Measurements from ENCODE around the gene DUSP10.

The DUSP10 gene

GRCh38 chr1:221729771-221730330 lies 12.0 kb downstream of the DUSP10 start:
- DNase-seq (ENCODE audit: low read depth), result no peak

DNA sequence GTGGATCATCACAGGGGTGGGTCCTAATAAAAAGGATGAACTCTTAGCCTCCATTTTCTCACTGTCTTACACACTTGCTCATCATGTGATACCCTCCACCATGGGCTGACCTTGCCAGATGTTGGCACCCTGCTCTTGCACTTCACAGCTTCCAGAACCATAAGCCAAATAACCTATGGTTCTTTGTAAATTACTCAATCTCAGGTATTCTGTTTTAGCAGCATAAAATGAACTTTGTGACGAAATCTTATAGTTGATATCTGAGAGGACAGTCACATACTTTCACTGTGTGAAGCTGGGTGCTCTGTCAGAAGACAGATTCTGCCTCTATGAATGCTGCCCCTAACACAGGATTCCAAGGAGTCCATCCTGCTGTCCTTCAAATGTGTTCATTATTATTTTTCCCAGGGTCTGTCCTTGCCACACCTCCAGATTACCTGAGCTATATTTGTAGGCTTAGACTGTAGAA lies 13.8 kb downstream of the DUSP10 start:
- DNase-seq (ENCODE audit: low read depth), result no peak

- no peak for DNase-seq (ENCODE audit: low read depth)
Measured at GRCh38 chr1:221727146-221728036, 14.5 kb downstream of the DUSP10 start.

DNA sequence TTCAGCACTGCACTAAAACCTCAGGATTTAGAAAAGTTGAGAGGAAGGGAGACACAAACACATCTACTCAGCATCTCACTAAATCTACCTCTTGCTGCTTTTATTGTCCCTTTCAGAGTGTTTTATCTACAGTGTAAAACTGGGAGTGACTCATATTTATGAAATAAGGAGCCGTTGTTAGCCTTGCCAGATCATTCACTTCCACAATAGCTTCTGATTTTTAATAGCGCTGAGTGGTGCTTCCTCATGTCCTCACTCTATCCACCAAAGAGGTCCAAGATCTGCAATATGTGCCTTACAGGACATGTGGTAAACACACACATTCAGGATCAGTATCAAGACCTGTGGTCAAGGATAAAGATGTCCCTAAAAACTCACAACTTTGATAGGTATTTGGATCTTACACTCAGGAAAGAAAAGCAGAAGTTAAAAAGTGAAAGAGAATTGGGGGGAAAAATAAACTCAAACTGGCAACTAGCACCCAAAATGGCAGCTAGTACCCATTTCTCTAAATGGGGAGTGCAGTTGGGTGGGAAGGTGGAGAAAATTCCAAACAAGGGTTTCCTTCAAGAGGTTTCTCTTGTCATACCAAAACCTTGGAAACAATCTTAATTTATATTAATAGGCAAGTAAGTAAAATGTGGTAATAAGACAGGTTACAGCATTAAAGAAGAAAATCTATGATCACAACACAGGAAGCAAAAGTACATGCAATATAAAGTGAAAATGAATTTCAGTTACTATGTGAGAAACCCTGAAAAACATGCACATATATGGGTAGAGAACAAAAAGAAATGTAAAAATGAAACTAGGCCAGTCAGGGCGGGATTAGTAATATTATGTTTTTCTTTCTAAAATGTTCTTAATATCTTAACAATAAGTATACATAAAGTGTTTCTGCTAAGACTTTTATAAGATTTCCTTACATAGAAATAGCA lies 15.9 kb downstream of the DUSP10 start:
- DNase-seq (ENCODE audit: low read depth), result no peak

DNA sequence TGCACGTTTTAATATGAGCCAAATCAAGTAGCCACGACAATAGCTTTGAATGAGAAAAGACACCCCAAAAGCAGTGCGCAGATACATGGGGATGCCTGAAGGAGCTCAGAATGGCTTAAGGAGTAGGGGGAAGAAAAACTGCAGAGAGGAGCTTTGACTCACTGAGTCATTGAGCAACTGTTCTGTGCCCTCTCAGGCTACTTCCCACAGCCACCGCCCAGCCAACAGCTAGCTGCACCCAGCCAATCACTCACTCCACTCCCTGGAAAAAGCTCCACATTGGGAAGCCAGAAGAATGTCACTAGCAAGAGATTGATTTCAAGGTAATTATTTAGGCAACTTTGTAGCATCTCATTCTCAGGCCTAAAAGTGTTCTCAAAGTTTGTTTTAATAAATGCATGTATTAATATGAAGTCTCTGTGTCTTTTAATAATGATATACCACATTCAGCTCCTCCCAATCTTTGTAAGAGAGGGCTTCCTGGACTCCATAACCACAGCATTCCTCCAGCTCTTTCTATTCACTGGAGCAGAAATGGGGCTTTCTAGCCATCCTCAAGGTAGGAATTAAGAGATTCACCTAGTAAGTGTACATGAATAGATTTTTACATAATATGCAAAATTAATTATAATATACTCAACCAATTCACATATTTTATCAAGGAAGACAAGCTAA lies 16.8 kb downstream of the DUSP10 start:
- DNase-seq (ENCODE audit: low read depth), result no peak

DNA sequence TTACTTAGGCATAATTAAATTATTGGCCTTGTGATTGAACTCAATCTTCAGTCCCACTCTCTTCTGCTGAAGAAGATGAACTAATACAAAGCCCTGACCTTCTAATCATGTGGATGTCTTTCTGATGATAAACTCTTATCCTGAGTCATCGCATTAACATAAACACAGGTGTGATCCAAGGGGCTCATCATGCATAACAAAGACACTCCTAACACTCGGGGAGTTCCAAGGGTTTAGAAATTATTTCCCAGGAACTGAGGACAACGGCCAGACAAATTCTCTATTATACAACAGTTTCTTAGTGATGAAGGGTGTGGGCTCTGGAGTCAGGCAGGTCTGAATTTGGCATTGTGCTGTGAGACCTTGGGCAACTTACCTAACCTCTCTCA lies 18.0 kb downstream of the DUSP10 start:
- DNase-seq (ENCODE audit: low read depth), result no peak

- peak; percentile 60 for DNase-seq (ENCODE audit: low read depth)
Measured at GRCh38 chr1:221723018-221723847, 18.7 kb downstream of the DUSP10 start.

DNA sequence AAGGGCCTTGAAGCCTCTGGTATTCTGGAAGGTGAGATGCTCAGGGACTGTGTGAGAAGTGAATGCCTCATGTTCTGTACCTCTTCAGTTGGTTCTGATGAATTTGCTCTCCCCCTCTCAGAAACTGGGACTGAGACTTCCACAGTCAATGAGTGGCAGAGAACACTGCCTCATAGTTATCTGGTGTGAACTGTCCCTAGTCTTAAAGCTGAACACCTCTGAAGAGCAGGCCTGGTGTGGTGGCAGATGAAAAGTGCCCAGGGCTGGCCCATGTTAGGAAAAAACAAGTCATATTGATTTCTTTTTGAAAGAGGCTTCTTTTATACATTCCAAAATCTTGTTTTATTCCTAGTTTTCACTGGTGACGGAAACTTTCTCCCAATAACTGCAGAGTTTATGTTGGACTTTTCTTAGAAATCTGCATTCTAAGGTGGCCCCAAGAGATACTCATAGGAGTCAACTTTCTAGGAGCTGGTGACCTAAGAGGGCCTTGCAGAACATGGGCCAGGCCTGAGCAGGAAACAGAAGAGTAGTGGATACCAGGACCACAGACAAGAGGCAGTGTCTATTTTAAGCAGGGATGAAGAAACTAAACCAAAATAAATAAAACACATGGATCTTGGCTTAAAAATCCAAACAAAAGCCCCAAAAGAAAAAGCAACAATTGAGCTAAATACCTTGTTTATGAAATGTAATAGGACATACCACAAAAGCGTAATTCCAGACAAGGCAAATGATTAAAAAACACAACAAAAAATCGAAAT lies 19.5 kb downstream of the DUSP10 start:
- no peak for DNase-seq (ENCODE audit: low read depth)

DNA sequence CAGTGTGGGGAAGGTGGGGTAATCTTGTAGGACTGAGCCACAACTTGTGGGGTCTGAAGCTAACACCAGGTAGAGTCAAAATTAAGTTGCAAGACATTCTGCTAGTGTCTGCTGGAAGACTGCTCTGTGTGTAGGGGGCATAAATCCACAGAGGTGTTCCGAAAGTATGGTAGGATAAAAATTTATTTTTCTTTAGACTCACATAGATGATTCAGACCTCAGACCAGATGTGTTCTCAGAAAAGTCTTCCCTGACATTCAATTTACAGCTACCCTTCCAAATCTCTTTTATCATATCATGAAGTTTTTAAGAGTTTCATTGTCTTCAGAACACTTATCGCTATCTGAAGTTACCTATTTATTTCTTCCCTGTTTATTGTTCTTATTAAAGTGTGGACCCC lies 21.3 kb downstream of the DUSP10 start:
- no peak for DNase-seq (ENCODE audit: low read depth)

- no peak for DNase-seq (ENCODE audit: low read depth)
Measured at GRCh38 chr1:221719987-221720386, 21.9 kb downstream of the DUSP10 start.

DNA sequence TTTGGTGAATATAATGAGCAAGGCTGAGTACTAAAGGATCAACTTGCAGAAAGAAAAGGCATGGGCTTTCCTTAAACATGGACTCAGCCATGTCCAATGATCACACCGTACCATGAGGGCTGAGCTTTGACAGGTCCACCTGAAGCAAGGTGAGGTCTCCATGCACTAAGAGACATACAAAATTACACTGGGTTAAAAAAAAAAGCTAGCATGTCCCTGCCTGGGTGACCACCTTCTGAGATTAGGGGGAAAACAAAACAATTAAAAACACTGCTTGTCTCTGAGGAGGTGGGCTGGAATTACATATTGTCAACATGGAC lies 22.7 kb downstream of the DUSP10 start:
- no peak for DNase-seq (ENCODE audit: low read depth)

GRCh38 chr1:221718381-221719277 lies 23.3 kb downstream of the DUSP10 start:
- peak; percentile 69 for DNase-seq (ENCODE audit: low read depth)

GRCh38 chr1:221717485-221717853 lies 24.4 kb downstream of the DUSP10 start:
- no peak for DNase-seq (ENCODE audit: low read depth)

DNA sequence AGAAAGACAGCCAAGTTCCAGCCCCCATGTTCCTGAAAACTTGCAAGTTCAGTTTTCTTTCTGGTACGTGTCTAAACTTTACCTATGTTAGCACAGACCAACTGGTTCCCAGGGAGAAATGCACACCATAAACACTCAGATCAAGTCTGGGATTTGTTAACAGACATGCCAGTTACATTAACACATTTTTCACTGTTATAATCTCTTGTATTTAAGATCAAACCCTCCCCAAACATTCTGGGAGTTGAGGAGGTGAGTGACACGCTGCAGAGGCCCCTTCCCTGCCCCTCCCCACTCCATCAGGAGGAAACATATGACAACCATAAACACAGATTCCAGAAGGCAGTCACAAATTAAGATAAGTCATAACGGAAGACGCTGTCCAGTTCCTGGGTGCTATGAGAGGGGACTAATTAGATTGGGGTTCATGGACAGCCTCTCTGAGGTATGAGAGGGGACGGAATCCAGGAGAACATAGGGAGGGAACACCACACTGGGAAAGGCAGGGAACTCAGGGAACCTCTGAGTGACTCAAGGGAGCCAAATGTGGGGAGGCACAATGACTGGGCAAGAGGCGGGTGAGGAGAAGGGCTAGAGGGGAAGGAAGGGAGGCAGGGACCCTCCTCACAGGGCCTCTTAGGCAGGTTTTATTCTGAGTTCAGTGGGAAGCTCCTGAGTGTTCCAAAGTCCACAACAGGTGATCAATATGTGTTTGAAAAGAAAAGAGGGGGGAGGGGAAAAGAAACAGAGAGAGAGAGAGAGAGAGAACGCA lies 25.0 kb downstream of the DUSP10 start:
- DNase-seq (ENCODE audit: low read depth), result no peak

GRCh38 chr1:221715321-221716169 lies 26.3 kb downstream of the DUSP10 start:
- no peak for DNase-seq (ENCODE audit: low read depth)

DNA sequence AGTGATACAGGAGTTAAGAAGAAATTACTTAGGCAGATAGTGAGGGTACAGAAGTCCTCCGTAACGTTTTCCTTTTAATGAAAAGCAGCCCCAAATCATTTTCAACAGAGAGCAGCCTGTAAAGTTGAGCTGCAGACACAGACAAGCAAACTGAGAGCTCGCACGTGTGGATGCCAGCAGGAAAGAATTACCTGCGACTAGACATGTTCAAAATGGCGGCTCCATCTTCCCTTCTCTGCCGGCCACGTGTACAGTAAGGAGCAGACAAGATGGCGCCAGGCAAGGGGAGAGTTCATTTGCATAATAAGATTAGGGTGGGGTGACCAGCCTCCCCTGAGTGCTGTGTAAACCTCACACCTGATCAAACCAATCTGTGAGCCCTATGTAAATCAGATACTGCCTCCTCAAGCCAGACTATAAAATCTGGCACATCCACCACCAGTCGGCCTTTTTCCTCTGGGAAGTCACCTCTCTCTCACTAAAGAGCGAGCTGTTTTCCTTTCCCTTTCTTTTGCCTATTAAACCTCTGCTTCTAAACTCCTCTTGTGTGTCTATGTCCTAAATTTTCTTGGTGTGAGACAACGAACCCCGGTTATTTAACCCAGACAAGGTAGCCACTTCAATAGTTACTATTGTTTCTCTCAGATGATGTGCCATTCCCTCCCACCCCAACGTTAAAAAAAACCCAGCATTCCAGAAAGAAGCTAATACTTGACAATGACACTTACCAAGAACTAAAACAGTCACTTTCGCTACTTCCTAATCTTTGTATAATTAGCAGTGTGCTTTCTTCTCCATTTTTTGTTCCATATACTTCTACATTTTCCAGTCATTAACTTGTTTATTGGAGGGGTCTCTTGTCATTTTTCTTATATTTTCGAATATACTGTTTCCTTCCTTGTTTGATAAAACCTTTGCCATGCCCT lies 27.4 kb downstream of the DUSP10 start:
- no peak for DNase-seq (ENCODE audit: low read depth)

All from non-pigmented ciliary epithelial cell (primary cell).